IPS-18c (cell line): ENCODE measurements around the gene DAP3.
"Not testable (repeated sequence)": the region's sequence is repeated elsewhere in the genome, so short reads cannot be mapped to it uniquely, and the experiment has no call there.

Source experiments
- H3K4me3 ChIP-seq: 2 replicates; pipeline ENCODE4 v1.7.0; 2013; ENCODE audit warnings: low read depth, mild to moderate bottlenecking, low read length, moderate library complexity; ENCODE audit not compliant: insufficient read depth
- H3K9me3 ChIP-seq: one replicate; pipeline ENCODE4 v1.6.1; 2013; ENCODE audit warnings: mild to moderate bottlenecking, low read length, moderate library complexity; ENCODE audit not compliant: control insufficient read depth, insufficient read depth

Gene DAP3

GRCh38 chr1:155747586-155747985 lies 58.7 kb downstream of the DAP3 start:
- H3K9me3 ChIP-seq, H3K4me3 ChIP-seq: not testable (repeated sequence)

- not testable (repeated sequence) for H3K9me3 ChIP-seq, H3K4me3 ChIP-seq
Observed at GRCh38 chr1:155748141-155748540, 59.2 kb downstream of the DAP3 start.

- not testable (repeated sequence) for H3K9me3 ChIP-seq, H3K4me3 ChIP-seq
Observed at GRCh38 chr1:155759017-155759416, 70.1 kb downstream of the DAP3 start.

GRCh38 chr1:155759966-155760630 lies 71.2 kb downstream of the DAP3 start:
- Histone ChIP-seq H3K9me3 (no peaks in the 10 kb centered on the region), H3K4me3 (no peak overlapping the region)

GRCh38 chr1:155760751-155761475 lies 72.0 kb downstream of the DAP3 start:
- no peak overlapping the region for H3K4me3 ChIP-seq
- no peaks in the 10 kb centered on the region for H3K9me3 ChIP-seq

GRCh38 chr1:155761736-155762405 lies 73.0 kb downstream of the DAP3 start:
- no peaks in the 10 kb centered on the region for H3K9me3 ChIP-seq
- H3K4me3 ChIP-seq = no peak overlapping the region

- not testable (repeated sequence) for H3K9me3 ChIP-seq, H3K4me3 ChIP-seq
Observed at GRCh38 chr1:155763090-155763815, 74.4 kb downstream of the DAP3 start.

- not testable (repeated sequence) for H3K9me3 ChIP-seq, H3K4me3 ChIP-seq
Observed at GRCh38 chr1:155763989-155764388, 75.1 kb downstream of the DAP3 start.

- not testable (repeated sequence) for H3K9me3 ChIP-seq
Observed at GRCh38 chr1:155767399-155767989, 78.6 kb downstream of the DAP3 start.

GRCh38 chr1:155769257-155769656 lies 80.4 kb downstream of the DAP3 start:
- Histone ChIP-seq H3K4me3 (no peak overlapping the region), H3K9me3 (no peaks in the 10 kb centered on the region)

More at GRCh38 chr1:155767399-155767989, 78.6 kb downstream of the DAP3 start:
- H3K4me3 ChIP-seq = not testable (repeated sequence)

GRCh38 chr1:155773221-155773620 lies 84.3 kb downstream of the DAP3 start:
- no peak overlapping the region for H3K4me3 ChIP-seq
- H3K9me3 ChIP-seq = no peaks in the 10 kb centered on the region

GRCh38 chr1:155776414-155776813 lies 87.5 kb downstream of the DAP3 start:
- Histone ChIP-seq H3K4me3 (no peak overlapping the region), H3K9me3 (no peaks in the 10 kb centered on the region)

- H3K4me3 ChIP-seq = no peak overlapping the region
Observed at GRCh38 chr1:155777582-155777981, 88.7 kb downstream of the DAP3 start.

More at GRCh38 chr1:155777582-155777981, 88.7 kb downstream of the DAP3 start:
- H3K9me3 ChIP-seq = no peaks in the 10 kb centered on the region
